ENCODE measurements around the gene MAN2A1.

- no peak for TF ChIP-seq CTCF (IDR thresholded peaks at IDR 0.05)
- TF ChIP-seq POLR2AphosphoS5 (IDR thresholded peaks at IDR 0.05), result no peak
- no peak for TF ChIP-seq POLR2A (IDR thresholded peaks at IDR 0.05)
Measured at GRCh38 chr5:109669991-109670706, 19.6 kb upstream of the MAN2A1 start.
